AG08395 (cell line): ENCODE measurements around the gene WDCP.
A peak's percentile ranks its signal among the peaks of the same experiment; 100 is the strongest.

ENCODE experiments used
- DNase-seq: peaks from one replicate; pipeline ENCODE4 v3.0.0; 2012; ENCODE audit warnings: mixed read lengths, low spot score

WDCP gene

GRCh38 chr2:23993736-23994269 lies 53.4 kb downstream of the WDCP start:
- no peak for DNase-seq

GRCh38 chr2:23992931-23993330 lies 54.3 kb downstream of the WDCP start:
- DNase-seq = no peak

- DNase-seq = peak; percentile 43
Measured at GRCh38 chr2:23988371-23988770, 58.8 kb downstream of the WDCP start.
